Measurements from ENCODE around the gene HDAC11.
"Not testable (repeated sequence)": the region's sequence is repeated elsewhere in the genome, so short reads cannot be mapped to it uniquely, and the experiment has no call there.

HDAC11 gene

DNA sequence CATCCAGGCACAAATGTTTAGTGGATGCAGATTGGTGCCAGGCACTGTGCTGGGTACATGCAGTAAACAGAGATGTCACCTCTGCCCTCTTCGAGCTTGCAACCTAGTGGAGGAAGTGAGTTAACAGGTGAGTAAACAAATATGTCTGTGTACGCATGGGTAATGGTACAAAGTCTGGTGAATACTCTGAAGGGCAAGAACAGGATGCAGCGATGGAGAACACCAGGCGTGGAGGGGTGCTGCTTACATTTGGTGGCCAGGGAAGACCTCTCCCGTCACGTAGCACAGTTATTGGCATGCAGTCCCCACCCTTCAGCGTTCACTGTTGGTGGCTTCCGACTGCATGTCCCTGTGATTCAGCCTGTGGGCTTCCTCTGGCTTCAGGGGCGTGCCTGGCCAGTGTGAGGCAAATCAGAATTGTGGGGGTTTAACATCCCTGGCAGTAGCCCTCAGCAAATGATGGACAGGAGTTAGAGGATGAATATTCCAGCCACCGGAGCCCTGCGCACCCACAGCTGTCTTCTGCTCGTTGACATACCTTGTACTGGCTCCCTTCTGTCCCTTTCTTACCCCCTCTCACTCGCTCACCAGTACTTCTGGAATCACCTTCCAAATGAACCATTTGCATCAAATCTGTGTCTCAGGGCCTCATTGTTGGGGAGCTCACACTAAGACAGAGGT, 9.1 kb upstream of the HDAC11 start:
- DNase-seq (ENCODE audit: low spot score), result no peak

DNA sequence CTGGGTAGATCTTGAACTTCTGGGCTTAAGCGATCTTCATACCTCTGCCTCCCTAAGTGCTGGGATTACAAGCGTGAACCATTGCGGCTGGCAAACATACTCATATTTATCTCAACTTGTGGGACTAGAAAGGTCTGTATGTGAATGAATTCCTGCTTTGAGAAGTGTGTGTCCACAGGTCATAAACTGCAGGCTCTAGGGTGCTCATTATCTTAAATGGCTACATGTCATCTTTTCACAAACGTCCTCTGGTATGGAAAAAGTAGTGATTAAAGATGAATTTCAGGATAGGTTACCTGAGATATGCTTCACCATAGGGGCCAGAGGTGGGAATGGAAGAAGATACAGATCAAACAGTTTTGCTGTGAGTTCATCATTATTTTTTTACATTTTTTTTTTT, 7.8 kb upstream of the HDAC11 start:
- DNase-seq (ENCODE audit: low spot score), result no peak

DNA sequence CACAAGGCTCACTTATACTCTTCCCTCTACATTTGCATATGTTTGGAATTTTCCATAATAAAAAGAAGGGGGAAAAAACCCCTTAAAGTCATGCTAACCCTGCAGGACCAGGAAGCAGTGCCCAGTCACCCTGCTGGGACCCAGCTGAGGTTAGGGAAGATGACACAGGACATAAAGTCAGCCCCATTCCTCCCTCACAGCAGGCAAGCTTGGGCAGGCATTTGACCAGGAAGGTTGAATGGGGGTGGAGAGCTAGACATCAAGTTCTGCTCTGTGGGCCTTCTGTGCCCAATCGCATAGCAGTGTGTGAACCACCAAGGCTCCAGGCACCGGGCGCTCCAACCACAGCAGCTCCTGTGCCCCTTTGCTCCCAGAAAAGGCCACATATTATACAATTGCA, 7.1 kb upstream of the HDAC11 start:
- DNase-seq (ENCODE audit: low spot score), result no peak

DNA sequence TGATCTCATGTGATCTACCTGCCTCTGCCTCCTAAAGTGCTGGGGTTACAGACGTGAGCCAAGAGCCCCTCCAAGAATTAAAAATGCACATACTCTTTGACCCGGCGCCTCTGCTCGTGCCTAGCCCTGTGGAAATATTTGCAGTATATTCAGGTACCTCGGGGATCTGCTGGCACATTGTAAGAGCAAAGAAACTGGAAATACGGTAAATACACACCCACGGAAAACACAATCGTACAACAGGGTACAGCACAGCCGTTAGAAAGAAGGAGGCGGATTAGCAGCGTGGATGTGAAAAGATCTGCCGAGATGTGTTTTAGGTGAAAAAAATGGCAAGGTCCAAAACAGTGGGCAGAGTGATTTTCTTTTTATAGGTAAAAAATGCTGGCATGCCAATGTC, 6.1 kb upstream of the HDAC11 start:
- DNase-seq (ENCODE audit: low spot score), result no peak

DNA sequence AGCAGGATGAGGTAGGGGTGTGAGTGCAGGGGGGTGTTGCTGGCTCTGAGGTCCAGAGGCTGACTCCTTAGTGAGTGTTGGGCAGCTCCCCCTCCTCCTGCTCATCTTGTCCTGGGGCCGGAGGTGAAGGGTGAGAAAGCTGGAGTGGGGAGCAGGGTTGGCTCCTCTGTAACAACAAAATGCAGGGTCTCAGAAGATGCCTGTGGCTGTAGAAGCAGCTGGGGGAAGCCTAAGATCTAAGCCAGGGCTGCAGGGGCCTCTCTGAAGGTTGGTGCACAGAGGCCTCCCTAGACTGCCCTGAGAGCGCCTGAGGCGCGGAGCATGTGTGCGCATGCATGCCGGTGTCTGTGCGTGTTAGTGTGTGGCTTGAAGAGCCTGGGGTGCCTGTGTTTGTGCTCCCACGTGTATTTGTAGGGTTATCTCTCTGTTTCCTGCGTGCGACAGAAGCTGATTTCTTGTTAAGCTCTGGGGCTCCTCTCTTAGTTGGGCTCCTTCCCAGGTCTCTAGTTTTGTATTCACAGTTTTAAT, 5.3 kb upstream of the HDAC11 start:
- no peak for DNase-seq (ENCODE audit: low spot score)

DNA sequence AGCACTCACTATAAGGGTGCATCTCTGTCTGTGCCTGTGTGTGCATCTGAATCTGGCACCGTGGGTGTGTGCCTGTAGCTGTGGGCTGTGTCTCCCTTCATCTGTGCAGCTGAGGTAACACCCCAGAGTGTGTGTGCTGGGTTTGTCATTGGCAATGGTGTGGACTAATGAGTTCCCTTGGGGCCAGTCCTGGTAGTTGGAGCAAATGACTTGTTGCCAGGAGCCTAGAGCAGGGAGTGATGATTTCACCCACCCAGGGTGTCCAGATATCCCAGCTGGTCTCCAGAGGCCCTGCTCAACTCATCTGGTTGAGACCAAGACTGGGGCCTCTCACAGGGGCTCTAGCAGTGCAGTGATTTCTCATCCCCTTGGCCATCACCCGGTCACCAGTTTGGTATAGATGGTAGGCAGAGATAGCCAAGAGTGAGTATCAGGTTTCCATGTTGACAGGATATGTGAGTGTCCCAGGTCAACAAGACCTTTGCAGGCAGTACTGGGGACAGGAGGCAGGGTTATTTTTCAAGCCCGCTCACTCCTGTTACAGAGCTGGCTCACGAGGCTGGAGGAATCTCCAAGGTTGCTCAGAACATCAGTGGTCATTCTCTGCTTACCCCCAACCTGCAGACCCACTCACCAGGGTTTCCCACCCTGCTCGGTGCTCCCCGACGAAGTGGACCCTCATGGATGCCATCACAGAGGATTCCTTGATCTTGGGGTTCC, 4.1 kb upstream of the HDAC11 start:
- DNase-seq (ENCODE audit: low spot score), result no peak

DNA sequence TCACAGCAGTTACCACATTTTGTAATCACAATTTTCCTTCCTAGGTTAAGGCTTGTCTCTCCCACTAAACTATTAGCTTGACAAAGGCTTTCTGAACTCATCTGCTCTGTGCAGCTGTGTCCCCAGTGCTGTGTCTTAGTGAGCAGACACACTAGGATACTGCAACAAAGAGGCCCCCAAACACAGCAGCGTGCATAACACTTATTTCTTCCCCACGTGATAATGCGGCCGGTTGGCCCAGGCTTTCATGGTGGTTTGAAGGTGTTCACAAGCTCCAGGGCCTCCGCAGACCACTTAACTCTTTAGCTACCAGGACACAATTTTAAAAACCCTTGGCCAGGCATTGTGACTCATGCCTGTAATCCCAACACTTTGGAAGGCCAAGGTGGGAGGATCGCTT, 2.2 kb upstream of the HDAC11 start:
- peak; percentile 62 for DNase-seq (ENCODE audit: low spot score)

DNA sequence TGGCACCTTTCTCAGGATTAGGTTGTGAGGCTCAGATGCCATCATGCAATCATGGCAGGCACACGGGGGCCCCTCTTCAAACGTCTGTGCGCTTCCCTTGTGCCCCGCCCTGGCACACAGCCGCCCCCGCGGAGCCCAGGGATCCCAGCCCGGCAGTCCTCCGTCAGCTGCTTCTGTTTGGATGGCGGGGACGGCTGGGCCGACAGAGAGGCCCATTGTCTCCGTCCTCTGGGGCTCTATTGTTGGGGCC, 849 bp upstream of the HDAC11 start:
- DNase-seq (ENCODE audit: low spot score), result peak; percentile 67

DNA sequence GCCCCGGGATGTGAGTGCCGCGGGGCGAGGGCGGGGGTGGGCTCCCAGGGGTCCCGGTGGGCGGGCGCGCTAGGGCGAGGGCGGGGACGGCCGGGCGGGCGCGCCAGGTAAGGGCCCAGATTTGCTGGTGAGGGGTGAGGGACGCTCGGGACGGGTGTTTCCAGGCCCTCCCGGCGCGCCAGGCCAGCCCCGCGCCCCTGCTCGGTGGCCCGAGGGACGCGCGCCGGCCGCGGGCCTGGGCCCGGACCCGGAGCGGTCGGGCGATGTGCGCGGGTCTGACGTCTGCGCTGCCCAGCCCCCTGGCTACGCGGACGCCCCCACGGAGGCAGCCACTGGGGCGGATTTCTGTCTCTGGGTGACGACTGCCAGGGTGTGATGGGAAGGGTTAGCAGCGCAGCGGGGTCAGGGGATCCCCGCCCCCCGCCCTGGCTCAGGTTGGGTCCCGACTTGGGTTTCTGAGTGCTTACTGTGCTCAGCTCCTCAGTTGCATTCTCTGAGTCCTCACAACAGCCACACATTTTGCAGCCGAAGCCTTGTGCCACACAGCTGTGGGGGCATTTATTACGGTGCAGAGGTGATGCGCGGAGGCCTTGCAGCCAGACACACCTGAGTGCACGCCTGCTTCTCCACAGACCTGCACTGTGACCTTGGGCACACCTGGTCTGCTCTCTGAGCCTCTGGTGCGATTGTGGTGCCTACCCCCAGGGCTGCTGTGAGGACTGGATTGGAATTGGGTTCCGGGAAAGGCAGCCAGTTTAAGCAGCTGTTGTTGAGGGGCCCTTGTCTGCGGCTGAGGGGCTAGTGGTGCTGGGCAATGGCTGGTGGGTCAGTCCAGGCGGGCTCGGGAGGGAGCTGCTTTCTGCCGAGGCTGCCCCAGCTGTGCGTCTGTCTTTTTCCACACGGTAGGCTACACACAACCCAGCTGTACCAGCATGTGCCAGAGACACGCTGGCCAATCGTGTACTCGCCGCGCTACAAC, 523 bp downstream of the HDAC11 start:
- DNase-seq (ENCODE audit: low spot score), result no peak

DNA sequence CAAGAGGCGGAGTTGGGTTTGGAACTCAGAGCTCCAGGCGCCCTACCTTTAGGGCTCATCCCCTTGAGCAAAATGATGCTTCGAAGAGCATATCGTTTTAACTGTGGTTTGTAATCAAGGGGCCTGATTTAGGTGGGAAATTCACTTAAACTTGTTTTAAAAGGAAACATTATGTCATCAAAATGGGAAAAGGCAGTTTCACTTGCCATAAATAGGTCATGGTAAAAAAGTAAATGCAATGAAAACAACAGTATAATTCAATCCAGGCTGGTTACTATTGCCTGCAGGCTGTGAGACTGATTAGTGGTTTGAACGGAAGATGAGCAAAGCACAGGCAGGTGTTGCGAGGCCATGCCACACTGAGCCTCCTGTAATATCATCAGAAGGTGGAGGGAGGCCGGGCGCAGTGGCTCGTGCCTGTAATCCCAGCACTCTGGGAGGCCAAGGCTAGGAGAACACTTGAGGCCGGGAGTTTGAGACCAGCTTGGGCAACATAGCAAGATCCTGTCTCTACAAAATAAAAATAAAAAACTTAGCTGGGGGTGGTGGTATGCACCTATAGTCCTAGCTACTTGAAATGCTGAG, 2.1 kb downstream of the HDAC11 start:
- no peak for DNase-seq (ENCODE audit: low spot score)

DNA sequence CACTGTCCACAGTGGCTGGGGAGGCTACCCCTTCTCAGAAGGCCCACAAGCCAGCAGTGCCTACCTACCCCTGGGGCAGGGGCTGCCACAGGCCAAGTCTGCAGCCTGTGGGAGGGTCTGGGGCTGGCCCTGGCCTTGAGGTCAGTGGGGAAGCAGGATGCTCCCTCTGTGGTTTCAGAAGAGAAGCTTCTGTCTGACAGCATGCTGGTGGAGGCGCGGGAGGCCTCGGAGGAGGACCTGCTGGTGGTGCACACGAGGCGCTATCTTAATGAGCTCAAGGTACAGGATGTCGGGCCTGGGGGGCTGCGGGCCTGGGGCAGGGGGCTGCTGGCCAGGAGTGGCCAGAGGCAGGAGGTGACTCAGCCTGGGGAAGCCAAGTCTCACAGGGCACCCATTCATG, 3.2 kb downstream of the HDAC11 start:
- peak; percentile 26 for DNase-seq (ENCODE audit: low spot score)

DNA sequence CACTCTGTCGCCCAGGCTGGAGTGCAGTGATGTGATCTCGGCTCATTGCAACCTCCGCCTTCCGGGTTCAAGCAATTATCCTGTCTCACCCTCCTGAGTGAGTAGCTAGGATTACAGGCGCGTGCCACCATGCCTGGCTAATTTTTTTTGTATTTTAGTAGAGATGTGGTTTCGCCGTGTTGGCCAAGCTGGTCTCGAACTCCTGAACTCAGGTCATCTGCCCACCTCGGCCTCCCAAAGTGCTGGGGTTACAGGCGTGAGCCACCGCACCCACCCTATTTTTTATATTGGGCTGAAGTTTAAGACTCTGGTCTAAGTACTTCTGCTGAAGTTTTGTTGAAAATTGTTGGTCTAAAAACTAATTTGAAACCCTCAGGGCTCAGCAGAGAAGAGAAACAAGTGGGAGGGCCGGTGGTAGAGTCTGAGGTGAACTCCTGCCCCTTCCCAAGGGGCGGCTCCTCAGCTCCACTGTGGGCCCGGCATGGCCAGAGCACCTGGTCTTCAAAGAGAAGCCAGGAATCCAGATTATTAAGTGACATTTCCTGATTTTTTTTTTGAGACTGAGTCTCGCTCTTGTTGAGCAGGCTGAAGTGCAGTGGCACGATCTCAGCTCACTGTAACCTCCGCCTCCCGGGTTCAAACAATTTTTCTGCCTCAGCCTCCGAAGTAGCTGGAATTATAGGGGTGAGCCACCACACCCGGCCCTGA, 4.0 kb downstream of the HDAC11 start:
- no peak for DNase-seq (ENCODE audit: low spot score)

DNA sequence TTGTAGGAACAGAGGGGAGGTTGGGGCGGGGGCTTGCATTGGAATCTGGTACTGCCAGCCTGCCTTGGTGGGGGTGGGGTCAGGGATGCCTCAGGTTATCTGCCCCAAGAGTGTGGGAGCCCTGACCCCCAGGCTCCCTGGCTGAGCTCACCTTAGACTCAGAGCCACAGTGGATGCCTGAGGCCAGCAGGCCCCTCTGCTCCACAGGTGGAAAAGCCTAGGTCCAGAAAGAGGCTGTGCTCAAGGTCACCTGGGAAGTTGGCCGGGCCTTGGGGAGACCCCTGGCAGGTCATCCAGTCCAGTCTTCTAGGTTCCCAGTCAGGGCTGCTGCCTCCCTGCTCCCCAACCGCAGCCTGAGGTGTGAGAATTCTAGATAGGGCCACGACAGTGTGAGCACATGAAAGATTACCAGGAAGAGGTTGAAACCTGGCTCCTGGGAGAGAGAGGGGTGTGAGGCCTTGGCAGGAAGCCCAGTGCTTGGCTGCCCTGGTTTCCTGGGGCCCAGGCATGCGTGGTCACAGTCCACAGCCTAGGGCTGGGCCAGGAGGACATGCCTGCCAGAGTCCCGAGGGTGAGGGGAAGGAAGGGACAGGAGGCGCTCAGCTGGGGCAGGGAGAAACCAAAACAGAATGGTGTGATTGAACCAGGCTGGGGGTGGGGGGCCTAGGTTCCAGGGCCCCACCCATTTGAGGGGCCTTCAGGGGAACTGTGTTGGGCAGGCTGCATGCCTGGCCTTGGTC, 4.9 kb downstream of the HDAC11 start:
- no peak for DNase-seq (ENCODE audit: low spot score)

DNA sequence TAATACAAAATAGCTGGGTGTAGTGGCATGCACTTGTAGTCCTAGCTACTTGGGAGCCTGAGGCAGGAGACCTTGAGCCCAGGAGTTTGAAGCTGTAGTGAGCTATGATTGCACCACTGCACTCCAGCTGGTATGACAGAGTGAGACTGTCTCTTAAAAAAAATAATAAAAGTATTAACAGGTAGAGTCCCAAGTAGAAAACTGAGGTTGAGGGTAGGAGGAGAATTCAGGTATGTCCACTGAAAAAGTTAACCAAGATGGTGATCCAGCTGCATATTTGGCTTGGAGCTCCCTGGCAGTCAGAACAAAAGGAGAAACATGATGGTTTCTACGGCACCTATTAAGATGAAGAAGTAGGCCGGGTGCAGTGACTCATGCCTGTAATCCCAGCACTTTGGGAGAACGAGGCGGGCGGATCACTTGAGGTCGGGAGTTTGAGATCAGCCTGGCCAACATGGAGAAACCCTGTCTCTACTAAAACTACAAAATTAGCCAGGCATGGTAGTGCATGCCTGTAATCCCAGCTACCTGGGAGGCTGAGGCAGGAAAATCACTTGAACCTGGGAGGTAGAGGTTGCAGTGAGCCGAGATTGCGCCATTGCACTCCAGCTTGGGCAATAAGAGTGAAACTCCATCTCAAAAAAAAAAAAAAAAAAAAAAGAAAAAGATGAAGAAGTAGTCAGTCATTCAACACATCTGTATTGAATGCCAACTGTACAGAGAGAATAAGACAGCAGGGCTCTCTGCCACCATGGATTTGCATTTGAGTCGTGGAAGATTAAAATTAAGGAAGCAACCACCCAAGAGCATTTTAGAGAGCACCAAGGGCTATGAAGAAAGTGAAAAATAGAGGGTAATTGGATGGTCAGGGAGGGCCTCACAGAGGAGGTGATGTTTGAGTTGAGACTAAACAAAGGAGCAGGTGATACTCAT, 5.8 kb downstream of the HDAC11 start:
- not testable (repeated sequence) for DNase-seq (ENCODE audit: low spot score)

DNA sequence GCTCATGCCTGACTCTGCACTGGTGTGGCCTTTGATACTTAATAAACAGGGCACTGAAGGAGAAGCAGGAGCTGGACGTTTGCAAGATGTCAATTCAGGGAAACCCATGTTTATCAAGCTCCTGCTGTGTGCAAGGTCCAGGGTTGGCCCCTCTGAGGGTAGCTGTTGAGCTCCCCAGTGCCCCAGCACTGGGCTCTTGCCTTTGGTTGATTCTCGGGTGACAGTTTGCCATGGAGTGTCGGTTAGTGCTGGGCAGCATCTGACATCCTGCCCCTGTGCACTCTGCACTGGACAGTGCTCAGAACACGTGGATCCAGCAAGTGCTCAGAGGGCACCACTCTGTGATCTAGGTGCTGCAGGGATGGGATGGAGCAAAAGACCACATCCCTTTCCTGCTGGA, 7.3 kb downstream of the HDAC11 start:
- no peak for DNase-seq (ENCODE audit: low spot score)

DNA sequence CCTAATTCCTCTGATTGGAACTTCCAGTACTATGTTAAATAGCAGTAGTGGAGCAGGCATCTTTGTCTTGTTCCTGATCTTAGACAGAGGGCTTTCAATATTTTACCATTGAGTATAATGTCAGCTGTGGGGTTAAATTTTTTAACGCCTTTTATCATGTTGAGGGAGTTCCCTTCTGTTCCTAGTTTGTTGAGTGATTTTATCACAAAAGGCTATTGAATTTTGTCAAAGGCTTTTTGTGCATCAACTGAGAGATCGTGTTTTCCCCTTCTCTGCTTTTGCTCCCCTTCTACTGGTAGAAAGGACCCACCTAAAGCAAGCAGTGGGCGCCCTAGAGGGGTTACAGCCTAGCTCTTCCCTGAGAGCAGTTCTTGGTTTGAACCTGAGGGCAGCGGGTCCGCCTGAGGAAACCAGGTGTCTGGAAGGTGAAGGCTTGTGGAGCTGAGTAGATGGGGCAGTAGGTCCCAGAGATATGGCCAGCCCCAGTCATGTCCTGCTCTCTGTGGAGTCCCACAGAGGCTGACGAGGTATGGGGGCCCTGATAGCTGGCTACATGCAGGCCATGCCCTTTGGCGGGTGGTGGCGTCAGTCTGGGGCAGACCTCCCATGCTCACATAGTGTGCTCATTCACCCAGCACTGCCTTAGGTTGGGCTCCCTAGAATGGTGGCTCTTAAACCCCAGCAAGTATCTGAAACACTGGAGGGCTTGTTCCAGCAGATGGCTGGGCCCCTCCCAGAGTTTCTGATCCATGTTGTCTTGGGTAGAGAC, 11.3 kb downstream of the HDAC11 start:
- no peak for DNase-seq (ENCODE audit: low spot score)

DNA sequence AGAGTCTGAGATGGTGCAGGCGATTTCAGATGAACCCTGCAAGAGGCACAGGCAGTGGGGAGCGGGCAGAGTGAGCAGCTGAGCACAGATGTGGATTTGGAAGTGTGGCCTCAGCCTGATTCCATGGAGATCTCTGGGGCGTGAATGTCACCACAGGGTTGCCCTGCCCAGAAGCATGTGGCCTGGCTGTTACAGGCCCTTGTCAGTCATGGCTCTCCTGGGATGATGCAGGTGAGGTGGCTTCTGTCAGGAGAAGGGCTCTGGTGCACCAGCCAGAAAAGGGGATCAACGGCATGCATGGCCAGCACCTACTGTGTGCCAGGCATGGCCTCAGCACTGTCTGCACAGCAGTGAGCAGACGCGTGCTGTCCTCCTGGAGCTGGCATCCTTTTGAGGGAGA, 11.9 kb downstream of the HDAC11 start:
- no peak for DNase-seq (ENCODE audit: low spot score)

DNA sequence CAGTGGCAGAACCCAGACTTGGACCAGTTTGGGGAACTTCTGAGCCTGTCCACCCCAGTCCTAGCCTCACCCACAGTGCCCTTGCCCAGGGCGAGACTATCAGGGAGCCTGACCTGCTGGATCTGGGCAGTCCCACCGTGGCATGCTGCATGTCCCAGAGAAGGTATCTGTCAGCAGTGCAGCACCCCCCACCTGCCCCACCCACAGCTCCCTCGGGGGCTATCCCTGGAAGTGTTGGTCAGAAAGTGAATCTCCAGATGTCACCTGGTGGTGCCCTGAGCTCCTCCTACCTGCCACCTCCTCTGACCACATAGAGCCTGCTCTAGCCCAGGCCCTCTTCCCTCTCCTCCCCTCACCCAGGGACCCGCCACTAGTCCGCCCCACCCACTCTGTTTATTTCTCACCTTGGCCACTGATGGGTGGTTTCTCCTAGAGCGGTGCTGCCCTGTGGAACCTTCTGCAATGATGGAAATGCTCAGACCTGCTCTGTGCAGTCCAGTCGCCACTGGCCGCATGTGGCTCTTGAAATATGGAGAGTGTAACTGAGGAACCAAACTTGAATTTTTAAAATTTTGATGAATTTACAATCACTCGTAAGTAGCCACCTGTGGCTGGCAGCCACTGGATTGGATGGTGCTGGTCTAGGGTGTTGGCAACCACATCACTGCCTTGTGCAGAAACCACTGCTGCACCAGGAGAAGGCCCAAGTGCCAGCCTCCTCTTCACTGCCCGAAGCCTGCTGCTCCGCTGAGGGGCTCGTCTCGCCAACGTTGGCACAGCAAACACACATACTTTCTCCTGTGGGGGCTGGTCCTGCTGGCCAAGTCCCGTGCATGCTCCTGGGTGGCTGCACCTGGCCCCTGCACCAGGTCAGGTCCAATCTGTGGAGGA, 13.1 kb downstream of the HDAC11 start:
- DNase-seq (ENCODE audit: low spot score), result no peak

Measured in left forelimb (tissue), 1 donor.